ENCODE results near the gene AKAP8L.
"Not testable (repeated sequence)": the region's sequence is repeated elsewhere in the genome, so short reads cannot be mapped to it uniquely, and the experiment has no call there.

AKAP8L gene

DNA sequence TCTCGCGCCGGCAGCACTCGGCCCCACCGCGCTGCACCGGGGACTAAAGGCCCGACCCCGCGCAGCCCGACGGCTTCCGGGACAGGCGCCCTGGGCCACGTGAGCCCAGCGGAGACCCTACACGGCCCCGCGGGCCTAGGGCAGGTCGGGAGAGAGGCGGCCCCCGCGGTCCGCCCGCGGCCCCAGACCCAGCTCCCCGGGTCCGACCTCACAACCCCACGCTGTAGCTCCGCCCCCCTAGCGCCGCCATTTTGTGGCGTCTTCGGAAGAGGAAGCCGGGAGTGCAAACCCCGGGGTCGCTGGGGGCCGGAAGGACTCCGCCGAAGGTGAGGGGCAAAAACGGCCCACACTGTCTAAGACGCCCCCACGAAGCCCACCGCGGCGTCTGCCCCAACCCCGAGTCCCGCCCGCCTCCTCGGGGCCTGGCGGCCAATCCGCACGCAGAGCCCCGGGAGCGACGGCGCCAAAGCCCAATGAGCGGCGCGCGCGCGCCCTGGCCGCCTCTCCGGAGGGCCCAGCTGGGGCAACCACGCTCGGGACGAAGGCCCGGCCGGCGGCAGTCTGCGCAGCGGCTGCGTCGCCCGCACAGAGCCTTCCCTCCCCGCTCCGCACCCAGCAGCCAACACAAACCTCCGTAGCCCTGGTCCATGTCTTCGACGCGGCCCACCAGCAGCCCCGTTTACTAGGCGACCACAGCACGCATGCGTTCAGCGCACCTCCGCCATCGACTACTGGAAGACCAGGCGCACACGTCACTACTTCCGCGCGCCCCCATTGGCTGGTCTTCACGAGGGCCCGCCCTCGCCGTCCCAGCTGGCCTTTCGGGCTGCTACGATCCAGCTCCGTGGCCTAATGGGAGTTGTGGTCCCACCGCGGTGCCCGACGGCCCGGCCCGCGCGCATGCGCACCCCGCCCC lies 39.4 kb downstream of the AKAP8L start, which contains the start of gene AKAP8:
AKAP8 (minus strand) TSS at position 705 of the 916 bp plus-strand sequence; CDS start at position 649, 56 bp downstream.
- DNase-seq: peak; percentile 91 to 92

DNA sequence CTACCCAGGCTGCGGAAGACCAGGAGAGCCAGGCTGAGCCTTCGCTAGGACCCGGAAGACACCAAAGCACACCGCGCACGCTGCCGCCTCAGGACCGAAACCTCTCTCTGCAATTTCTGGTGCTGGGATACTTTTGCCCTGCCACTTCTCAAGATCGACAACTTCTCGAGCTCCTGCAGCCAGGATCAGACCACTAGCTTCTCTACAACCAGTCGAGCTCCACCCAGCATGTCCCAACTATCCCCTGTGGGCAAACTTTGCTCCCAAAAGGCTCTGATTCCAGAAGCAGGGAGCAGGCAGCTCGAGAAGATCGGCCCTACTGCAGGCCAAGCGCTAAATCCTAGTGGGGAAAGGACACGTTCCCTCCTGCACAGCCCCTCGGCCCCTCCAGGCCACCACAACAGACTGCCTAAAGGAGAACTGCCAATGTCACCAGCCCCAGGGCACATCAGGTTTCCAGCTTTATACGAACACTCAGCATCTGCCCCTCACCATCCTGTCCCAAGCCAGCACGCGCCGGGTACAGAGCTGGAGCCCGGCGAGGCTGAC lies 40.2 kb downstream of the AKAP8L start:
- peak; percentile 35 to 46 for DNase-seq

GRCh38 chr19:15374796-15375440 lies 43.9 kb downstream of the AKAP8L start:
- no peak for DNase-seq

GRCh38 chr19:15374105-15374651 lies 44.6 kb downstream of the AKAP8L start:
- DNase-seq: no peak

DNA sequence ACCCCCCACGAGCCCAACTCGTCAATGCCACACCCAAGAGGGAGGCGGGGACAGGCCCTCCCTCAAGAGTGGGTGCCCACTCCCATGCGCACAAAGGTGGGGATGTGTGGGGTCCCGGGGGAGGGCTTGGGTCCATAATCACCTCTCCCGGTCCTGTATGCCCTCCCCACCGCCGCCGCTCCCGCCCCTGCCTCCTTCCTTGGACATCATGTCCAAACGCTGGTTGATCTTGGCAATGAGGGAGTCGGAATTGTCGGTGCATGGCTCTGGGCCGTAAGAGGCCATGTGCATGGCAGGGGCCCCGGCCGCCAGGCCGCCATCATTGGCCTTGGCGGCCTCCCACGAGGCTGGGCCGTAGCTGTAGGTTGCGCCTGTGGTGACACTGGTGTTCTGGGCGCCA lies 45.1 kb downstream of the AKAP8L start:
- no peak for DNase-seq

DNA sequence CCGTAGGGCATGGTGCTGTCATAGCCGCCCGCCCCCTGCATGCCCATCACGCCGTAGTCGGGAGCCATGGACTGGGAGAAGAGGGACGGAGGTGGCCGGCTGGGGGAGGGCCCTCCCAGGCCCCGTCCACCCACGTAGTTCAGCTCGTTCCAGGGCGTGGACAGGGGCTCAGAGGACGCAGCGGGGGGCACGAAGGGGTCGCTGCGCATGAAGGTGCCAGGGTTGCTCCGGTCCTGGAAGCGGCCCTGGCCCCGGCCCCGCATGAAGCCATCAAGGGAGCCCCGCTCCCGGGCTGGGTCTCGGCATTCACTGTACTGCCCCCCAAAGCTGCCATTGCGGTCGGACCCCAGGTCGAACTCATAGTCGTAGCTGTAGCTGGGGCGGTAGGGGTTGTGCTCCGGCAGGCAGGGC lies 45.9 kb downstream of the AKAP8L start:
- DNase-seq: no peak

GRCh38 chr19:15372470-15372869 lies 46.3 kb downstream of the AKAP8L start:
- DNase-seq: no peak

DNA sequence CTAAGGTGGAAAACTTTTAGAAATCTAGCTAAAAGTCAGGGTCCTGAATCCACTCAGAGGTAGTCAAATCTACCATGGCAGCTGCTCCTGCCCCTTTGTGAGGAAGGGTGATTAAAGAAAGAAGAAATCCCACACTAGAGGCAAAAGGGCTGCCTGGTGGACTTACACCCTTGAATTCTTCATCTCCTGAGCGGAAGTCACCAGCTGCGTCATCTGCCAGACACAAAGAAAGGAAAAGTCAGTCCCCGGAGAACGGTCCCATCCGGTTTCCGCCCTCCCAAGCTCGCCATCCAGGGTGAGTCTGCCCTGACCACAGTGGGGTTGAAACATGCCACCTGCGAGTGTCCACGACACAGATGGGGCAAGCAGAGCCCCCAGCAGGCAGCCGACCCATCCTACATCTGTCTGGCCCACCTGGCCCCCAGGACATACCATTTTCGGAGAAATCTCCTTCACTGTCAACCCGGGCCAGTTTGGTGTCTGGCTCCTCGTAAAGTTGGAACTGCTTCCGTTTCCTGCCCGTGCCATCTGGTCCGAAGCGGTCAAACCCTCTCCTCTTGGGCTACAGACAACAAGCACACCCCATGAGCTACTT lies 46.9 kb downstream of the AKAP8L start:
- no peak for DNase-seq

DNA sequence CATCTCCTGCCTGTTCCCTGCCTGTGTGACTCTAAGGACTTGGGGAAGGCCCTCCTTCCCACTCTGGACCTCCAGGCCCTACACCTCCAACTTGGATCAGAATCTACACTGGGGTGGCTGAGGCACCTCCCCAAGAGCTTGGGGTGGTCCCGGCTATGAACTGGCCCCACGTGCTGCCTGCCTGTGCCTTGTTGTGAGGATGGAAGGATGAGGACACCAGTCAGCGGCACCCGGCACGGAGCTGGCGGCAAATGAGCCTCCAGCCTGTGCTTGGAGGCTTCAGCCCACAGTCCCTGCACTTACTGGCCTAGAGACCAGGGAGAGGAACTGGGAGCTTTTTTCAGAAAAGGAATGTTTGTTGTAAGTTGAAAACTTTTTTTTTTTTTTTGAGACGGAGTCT lies 47.7 kb downstream of the AKAP8L start:
- no peak for DNase-seq

DNA sequence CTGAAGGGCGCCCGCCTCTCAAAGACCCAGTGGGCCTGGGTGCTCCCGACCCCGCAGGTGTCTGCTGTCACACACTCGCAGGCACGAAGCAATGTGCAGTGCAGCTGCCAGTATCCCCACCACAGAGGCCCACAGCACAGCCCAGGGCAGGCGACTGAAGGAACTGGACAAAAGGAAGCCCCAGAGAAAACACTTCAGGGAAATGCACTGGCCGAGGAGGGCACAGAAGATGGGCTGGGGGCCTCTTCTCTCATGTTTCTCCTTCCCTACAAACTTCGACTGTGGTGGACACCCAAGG lies 49.2 kb downstream of the AKAP8L start:
- DNase-seq: no peak

- no peak for DNase-seq
Measured at GRCh38 chr19:15368798-15369593, 49.8 kb downstream of the AKAP8L start.

- DNase-seq: no peak
Measured at GRCh38 chr19:15368051-15368632, 50.6 kb downstream of the AKAP8L start.

DNA sequence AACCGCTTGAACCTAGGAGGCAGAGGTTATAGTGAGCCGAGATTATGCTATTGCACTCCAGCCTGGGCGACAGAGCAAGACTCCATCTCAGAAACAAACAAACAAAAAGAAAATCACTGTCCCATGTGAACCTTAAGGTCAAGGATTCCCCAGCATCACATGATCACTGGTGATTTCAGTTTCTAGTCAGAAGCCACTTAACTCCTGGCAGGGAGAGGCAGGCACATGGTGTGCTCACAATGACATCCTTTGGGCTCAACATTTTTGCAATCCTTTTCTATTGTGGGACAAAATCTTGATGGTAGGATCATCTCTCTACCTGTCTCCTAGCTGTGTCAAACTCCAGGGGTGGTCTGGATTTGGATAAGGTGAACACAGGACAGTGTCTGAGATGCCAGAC lies 51.3 kb downstream of the AKAP8L start:
- DNase-seq: no peak

DNA sequence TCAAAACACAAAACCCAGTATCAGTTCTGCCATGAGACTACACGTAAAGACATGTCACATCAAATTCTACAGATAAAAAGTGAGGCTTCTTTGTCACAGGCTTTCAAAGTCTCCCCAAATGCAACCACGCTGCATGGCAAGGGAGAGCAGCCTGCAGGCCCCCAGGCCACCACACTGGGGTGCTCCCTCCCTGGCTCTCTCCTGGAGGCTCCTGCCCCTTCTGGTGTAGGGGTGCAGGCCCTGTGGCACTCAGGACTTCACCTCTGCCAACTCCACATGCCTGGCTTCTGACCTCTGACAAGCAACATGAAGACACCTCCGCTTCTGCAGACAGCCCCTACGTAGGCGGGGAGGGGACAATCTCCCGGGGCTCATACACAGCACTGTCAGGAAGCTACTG lies 53.5 kb downstream of the AKAP8L start:
- no peak for DNase-seq

- DNase-seq: not testable (repeated sequence)
Measured at GRCh38 chr19:15363791-15364190, 55.0 kb downstream of the AKAP8L start.

GRCh38 chr19:15363048-15363447 lies 55.7 kb downstream of the AKAP8L start:
- not testable (repeated sequence) for DNase-seq

- not testable (repeated sequence) for DNase-seq
Measured at GRCh38 chr19:15360015-15360414, 58.8 kb downstream of the AKAP8L start.

GRCh38 chr19:15358918-15359317 lies 59.9 kb downstream of the AKAP8L start:
- DNase-seq: no peak

DNA sequence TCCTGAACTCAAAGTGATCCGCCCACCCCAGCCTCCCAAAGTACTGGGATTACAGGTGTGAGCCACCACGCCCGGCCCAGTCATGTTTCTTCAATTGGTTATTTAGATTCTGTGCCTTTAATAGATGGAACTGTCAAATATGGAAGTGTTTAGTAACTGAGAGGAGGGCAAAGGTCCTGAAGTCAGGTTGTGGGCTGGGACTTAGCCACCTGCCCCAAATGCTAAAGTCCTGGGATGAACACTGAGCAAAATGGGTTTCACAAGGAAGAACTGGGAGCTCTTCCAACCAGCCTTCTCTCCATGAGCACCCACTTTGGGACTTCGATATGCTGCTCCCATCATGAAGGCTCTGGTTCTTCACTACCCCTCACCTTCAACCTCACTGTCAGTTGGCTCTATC lies 60.9 kb downstream of the AKAP8L start:
- no peak for DNase-seq

GRCh38 chr19:15354566-15355296 lies 64.1 kb downstream of the AKAP8L start:
- DNase-seq: no peak

GRCh38 chr19:15353908-15354307 lies 64.9 kb downstream of the AKAP8L start:
- no peak for DNase-seq

Data from AML-193 (cell line).